Neural progenitor cell (in vitro differentiated cells): Measurements from ENCODE around the gene CLDN4. TPM values are rescaled to one million over a fixed set of nuclear protein-coding genes. Genes with fewer than 3 reads are reported as not detected.
"Not testable (repeated sequence)": the region's sequence is repeated elsewhere in the genome, so short reads cannot be mapped to it uniquely, and the experiment has no call there.

Experiments used
- DNase-seq: peaks from one replicate; pipeline ENCODE4 v3.0.0-alpha.2; 2016; ENCODE audit warnings: low spot score
- H2AFZ ChIP-seq: fragments of 200-600 bp; sonication (generic); replicated peaks from 2 replicates; pipeline ENCODE4 v1.6.1; 2016; ENCODE audit warnings: antibody characterized with exemption
- H3F3A ChIP-seq: fragments of 200-600 bp; sonication (generic); 2 replicates; pipeline ENCODE4 v1.6.1; 2016; ENCODE audit warnings: antibody characterized with exemption, low read depth
- H3K27ac ChIP-seq: fragments of 200-600 bp; sonication (generic); 2 replicates; pipeline ENCODE4 v1.5.1; 2016; ENCODE audit warnings: mild to moderate bottlenecking
- H3K27me3 ChIP-seq: fragments of 200-600 bp; sonication (generic); 2 replicates; pipeline ENCODE4 v1.6.1; 2016; ENCODE audit warnings: mild to moderate bottlenecking, moderate library complexity
- H3K36me3 ChIP-seq: fragments of 200-600 bp; sonication (generic); 2 replicates; pipeline ENCODE4 v1.5.1; 2016
- H3K4me1 ChIP-seq: fragments of 200-600 bp; sonication (generic); 2 replicates; pipeline ENCODE4 v1.6.1; 2016; ENCODE audit warnings: mixed run types
- H3K4me2 ChIP-seq: fragments of 200-600 bp; sonication (generic); 2 replicates; pipeline ENCODE4 v1.6.1; 2016
- H3K4me3 ChIP-seq: fragments of 200-600 bp; sonication (generic); 2 replicates; pipeline ENCODE4 v1.5.1; 2016
- H3K79me2 ChIP-seq: fragments of 200-600 bp; sonication (generic); 2 replicates; pipeline ENCODE4 v1.6.1; 2016; ENCODE audit warnings: low read depth
- H3K9ac ChIP-seq: fragments of 200-600 bp; sonication (generic); 2 replicates; pipeline ENCODE4 v1.6.1; 2016
- H3K9me3 ChIP-seq: fragments of 200-600 bp; sonication (generic); 2 replicates; pipeline ENCODE4 v1.5.1; 2016; ENCODE audit warnings: low read depth
- H4K20me1 ChIP-seq: fragments of 200-600 bp; sonication (generic); 2 replicates; pipeline ENCODE4 v1.6.1; 2016; ENCODE audit warnings: low read depth
- H3K27ac Mint-ChIP-seq: 3 replicates; pipeline ENCODE4 v1.8.0; 2021; ENCODE audit warnings: mixed read lengths
- H3K27me3 Mint-ChIP-seq: 2 replicates; pipeline ENCODE4 v1.8.0; 2022; ENCODE audit warnings: low read depth, mild to moderate bottlenecking, inconsistent platforms, moderate library complexity, mixed read lengths; ENCODE audit not compliant: insufficient read depth
- H3K36me3 Mint-ChIP-seq: 3 replicates; pipeline ENCODE4 v1.8.0; 2021; ENCODE audit warnings: mixed read lengths
- H3K4me1 Mint-ChIP-seq: 3 replicates; pipeline ENCODE4 v1.8.0; 2021; ENCODE audit warnings: mixed read lengths
- H3K4me3 Mint-ChIP-seq: 3 replicates; pipeline ENCODE4 v1.8.0; 2021; ENCODE audit warnings: mild to moderate bottlenecking, moderate library complexity, mixed read lengths
- H3K9me3 Mint-ChIP-seq: 3 replicates; pipeline ENCODE4 v1.8.0; 2020; ENCODE audit warnings: mixed read lengths
- EZH2 ChIP-seq: fragments of 200-600 bp; sonication (generic); IDR thresholded peaks from 2 replicates; pipeline ENCODE4 v1.6.1; 2017; ENCODE audit warnings: antibody characterized with exemption, mild to moderate bottlenecking, moderate library complexity
- EZH2phosphoT487 ChIP-seq: fragments of 200-600 bp; sonication (generic); IDR thresholded peaks from 2 replicates; pipeline ENCODE4 v1.6.1; 2017; ENCODE audit warnings: antibody characterized with exemption
- total RNA-seq: library from RNA; depleted of rRNA; stranded (reverse); fragments of >200 nt; gene quantifications from 2 replicates; pipeline ENCODE4 v1.2.3, GENCODE V29; 2015; ENCODE audit warnings: low replicate concordance
- TF ChIP-seq, protein P1 (sequence below): fragments of 200-600 bp; sonication (generic); IDR thresholded peaks from 2 replicates; pipeline ENCODE4 v1.5.1; 2017; ENCODE audit warnings: antibody characterized with exemption, mild to moderate bottlenecking

The CLDN4 gene, protein sequence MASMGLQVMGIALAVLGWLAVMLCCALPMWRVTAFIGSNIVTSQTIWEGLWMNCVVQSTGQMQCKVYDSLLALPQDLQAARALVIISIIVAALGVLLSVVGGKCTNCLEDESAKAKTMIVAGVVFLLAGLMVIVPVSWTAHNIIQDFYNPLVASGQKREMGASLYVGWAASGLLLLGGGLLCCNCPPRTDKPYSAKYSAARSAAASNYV
- total RNA-seq, result 2.8 TPM in 1 of 2 replicates, not detected in the other

DNA sequence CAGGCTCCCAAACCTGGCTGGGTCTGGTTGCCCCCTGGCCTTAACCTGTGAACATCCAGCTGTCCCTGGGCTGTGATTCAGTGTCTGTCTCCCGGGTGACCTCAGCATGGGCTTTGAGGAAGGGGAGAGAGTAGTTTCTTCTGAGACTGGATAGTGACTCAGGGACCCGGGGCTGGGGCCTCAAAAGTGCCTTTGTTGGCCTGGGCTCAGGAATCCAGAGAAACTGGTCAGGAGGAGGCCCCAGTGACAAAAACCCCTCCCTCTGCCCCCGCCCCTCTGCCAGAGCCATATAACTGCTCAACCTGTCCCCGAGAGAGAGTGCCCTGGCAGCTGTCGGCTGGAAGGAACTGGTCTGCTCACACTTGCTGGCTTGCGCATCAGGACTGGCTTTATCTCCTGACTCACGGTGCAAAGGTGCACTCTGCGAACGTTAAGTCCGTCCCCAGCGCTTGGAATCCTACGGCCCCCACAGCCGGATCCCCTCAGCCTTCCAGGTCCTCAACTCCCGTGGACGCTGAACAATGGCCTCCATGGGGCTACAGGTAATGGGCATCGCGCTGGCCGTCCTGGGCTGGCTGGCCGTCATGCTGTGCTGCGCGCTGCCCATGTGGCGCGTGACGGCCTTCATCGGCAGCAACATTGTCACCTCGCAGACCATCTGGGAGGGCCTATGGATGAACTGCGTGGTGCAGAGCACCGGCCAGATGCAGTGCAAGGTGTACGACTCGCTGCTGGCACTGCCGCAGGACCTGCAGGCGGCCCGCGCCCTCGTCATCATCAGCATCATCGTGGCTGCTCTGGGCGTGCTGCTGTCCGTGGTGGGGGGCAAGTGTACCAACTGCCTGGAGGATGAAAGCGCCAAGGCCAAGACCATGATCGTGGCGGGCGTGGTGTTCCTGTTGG lies at the start of gene CLDN4:
Gene CLDN4 (plus strand): TSS at position 316 of the 903 bp plus-strand sequence. CDS start 206 bp downstream, at position 522.
- Mint-ChIP-seq H3K36me3 (no peaks in the 10 kb centered on the region), H3K27ac (peak within 1 kb of the TSS; percentile 74), H3K4me3 (no peak within 1 kb of the TSS), H3K27me3 (peaks cover 19% of the 10 kb centered on the region), H3K9me3 (no peaks in the 10 kb centered on the region), H3K4me1 (peaks cover 52% of the 10 kb centered on the region)
- H3K36me3 ChIP-seq, result no peaks in the 10 kb centered on the region
- H3K4me1 ChIP-seq, result peaks cover 38% of the 10 kb centered on the region
- H3F3A ChIP-seq, result peaks cover 16% of the 10 kb centered on the region
- H3K9ac ChIP-seq, result no peak within 1 kb of the TSS
- no peaks in the 10 kb centered on the region for H4K20me1 ChIP-seq
- no peak within 1 kb of the TSS for H2AFZ ChIP-seq
- H3K4me3 ChIP-seq, result no peak within 1 kb of the TSS
- TF ChIP-seq EZH2 (no peak), EZH2phosphoT487 (no peak)
- TF ChIP-seq, protein P1, sequence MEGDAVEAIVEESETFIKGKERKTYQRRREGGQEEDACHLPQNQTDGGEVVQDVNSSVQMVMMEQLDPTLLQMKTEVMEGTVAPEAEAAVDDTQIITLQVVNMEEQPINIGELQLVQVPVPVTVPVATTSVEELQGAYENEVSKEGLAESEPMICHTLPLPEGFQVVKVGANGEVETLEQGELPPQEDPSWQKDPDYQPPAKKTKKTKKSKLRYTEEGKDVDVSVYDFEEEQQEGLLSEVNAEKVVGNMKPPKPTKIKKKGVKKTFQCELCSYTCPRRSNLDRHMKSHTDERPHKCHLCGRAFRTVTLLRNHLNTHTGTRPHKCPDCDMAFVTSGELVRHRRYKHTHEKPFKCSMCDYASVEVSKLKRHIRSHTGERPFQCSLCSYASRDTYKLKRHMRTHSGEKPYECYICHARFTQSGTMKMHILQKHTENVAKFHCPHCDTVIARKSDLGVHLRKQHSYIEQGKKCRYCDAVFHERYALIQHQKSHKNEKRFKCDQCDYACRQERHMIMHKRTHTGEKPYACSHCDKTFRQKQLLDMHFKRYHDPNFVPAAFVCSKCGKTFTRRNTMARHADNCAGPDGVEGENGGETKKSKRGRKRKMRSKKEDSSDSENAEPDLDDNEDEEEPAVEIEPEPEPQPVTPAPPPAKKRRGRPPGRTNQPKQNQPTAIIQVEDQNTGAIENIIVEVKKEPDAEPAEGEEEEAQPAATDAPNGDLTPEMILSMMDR, result no peak
- H3K4me2 ChIP-seq, result peak within 1 kb of the TSS; percentile 63
- no peak within 1 kb of the TSS for H3K27ac ChIP-seq
- H3K9me3 ChIP-seq, result no peaks in the 10 kb centered on the region
- peaks cover 9% of the 10 kb centered on the region for H3K27me3 ChIP-seq
- DNase-seq, result peak; percentile 74
- H3K79me2 ChIP-seq, result no peaks in the 10 kb centered on the region

DNA sequence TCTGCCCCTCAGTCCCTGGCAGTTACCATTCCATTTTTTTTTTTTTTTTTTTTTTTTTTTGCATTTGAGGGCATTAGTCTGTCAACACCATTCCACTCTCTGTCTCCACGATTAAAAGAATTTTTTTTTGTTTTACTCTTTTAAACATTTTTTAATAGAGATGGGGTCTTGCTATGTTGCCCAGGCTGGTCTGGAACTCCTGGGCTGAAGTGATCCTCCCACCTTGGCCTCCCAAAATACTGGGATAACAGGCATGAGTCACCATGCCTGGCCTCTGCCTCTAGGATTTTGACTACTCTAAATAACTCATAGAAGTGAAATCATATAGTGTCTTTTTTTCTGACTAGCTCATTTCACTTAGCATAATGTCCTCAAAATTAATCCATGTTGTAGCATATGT lies 44.2 kb upstream of the CLDN4 start:
- H4K20me1 ChIP-seq, result no peaks in the 10 kb centered on the region
- Mint-ChIP-seq H3K4me1 (no peaks in the 10 kb centered on the region), H3K27me3 (peaks cover 2% of the 10 kb centered on the region), H3K9me3 (peaks cover 18% of the 10 kb centered on the region), H3K27ac (no peak overlapping the region), H3K4me3 (no peak overlapping the region), H3K36me3 (no peaks in the 10 kb centered on the region)
- no peaks in the 10 kb centered on the region for H3K79me2 ChIP-seq
- H3F3A ChIP-seq, result no peaks in the 10 kb centered on the region
- H3K4me3 ChIP-seq, result no peak overlapping the region
- H3K36me3 ChIP-seq, result no peaks in the 10 kb centered on the region
- no peaks in the 10 kb centered on the region for H3K4me1 ChIP-seq
- H2AFZ ChIP-seq, result no peak overlapping the region
- no peak overlapping the region for H3K4me2 ChIP-seq
- H3K27ac ChIP-seq, result no peak overlapping the region
- DNase-seq, result no peak
- no peak overlapping the region for H3K9ac ChIP-seq
- no peaks in the 10 kb centered on the region for H3K9me3 ChIP-seq
- TF ChIP-seq, protein P1, result no peak
- TF ChIP-seq EZH2phosphoT487 (no peak), EZH2 (no peak)
- no peaks in the 10 kb centered on the region for H3K27me3 ChIP-seq

DNA sequence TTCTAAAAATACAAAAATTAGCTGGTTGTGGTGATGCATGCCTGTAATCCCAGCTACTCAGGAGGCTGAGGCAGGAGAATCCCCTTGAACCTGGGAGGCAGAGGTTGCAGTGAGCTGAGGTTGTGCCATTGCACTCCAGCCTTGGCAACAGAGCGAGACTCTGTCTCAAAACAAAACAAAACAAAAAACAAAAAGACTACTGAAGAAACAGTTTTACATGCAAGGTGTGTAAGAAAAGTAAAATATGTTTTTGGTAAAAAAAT lies 43.1 kb upstream of the CLDN4 start:
- not testable (repeated sequence) for H3K4me2 ChIP-seq, H3K27me3 ChIP-seq, H3K79me2 ChIP-seq, H3K27ac ChIP-seq, H3F3A ChIP-seq, H3K4me3 Mint-ChIP-seq, DNase-seq, H4K20me1 ChIP-seq, H3K9me3 ChIP-seq, H3K27me3 Mint-ChIP-seq, H3K4me1 Mint-ChIP-seq, H3K4me3 ChIP-seq, H3K36me3 ChIP-seq, H3K9ac ChIP-seq, H3K36me3 Mint-ChIP-seq, H2AFZ ChIP-seq, H3K4me1 ChIP-seq, H3K27ac Mint-ChIP-seq
- H3K9me3 Mint-ChIP-seq, result peaks cover 19% of the 10 kb centered on the region

DNA sequence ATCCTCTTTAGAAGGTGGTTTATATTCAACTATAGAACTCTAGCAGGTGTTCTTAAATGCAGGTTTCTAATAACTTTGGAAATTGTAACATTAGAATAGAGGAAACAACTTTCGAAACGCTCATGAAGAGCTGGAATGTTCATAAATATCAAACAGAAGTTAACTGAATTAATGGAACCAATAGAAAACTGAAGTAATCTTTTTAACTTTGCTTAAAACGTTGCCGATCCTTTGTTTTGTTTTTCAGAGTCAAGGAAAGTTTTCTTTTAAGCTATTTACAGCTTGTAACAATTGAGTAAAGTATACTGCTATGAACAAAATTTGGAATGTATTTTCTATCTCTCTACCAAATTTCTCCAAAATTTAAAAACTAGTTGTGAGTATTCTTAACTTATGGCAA lies 41.7 kb upstream of the CLDN4 start:
- Histone ChIP-seq H3K4me2 (no peak overlapping the region), H3K9me3 (no peaks in the 10 kb centered on the region), H3K4me1 (no peaks in the 10 kb centered on the region), H3K4me3 (no peak overlapping the region), H3K36me3 (no peaks in the 10 kb centered on the region), H3K79me2 (no peaks in the 10 kb centered on the region), H4K20me1 (no peaks in the 10 kb centered on the region), H3K9ac (no peak overlapping the region), H3F3A (no peaks in the 10 kb centered on the region), H2AFZ (no peak overlapping the region), H3K27ac (no peak overlapping the region), H3K27me3 (no peaks in the 10 kb centered on the region)
- DNase-seq, result no peak
- H3K27me3 Mint-ChIP-seq, result peaks cover 2% of the 10 kb centered on the region
- TF ChIP-seq EZH2phosphoT487 (no peak), EZH2 (no peak)
- TF ChIP-seq, protein P1, result no peak
- H3K27ac Mint-ChIP-seq, result no peak overlapping the region
- peaks cover 2% of the 10 kb centered on the region for H3K36me3 Mint-ChIP-seq
- H3K4me3 Mint-ChIP-seq, result no peak overlapping the region
- H3K9me3 Mint-ChIP-seq, result peaks cover 16% of the 10 kb centered on the region
- H3K4me1 Mint-ChIP-seq, result peaks cover 10% of the 10 kb centered on the region

DNA sequence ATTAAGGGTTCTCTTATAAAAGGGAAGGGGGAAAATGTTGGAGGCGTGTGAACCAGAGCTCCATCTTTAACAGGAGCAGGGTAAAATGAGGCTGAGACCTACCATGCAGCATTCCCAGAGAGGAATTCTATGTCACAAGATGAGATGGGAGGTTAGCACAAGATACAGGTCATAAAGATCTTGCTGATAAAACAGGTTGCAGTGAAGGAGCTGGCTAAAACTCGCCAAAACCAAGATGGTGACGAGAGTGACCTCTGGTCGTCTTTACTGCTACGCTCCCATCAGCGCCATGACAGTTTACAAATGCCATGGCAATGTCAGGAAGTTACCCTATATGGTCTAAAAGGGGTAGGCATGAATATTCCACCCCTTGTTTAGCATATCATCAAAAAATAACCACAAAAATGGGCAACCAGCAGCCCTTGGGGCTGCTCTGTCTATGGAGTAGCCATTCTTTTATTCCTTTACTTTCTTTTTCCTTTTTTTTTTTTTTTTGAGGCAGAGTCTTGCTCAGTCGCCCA lies 39.6 kb upstream of the CLDN4 start:
- H3K4me1 Mint-ChIP-seq, result peaks cover 14% of the 10 kb centered on the region
- not testable (repeated sequence) for H3K4me3 ChIP-seq, H3K4me3 Mint-ChIP-seq, H3K27ac Mint-ChIP-seq, H3K27me3 ChIP-seq, H3K9me3 ChIP-seq, DNase-seq, H3F3A ChIP-seq, H3K36me3 Mint-ChIP-seq, H3K4me2 ChIP-seq, H3K79me2 ChIP-seq, H4K20me1 ChIP-seq, H3K36me3 ChIP-seq, H3K27me3 Mint-ChIP-seq, H3K9ac ChIP-seq, H3K27ac ChIP-seq, H2AFZ ChIP-seq, H3K4me1 ChIP-seq
- peaks cover 18% of the 10 kb centered on the region for H3K9me3 Mint-ChIP-seq
